Placental pericyte (primary cell): ENCODE results near the gene COPS4. TPM values are rescaled to one million over a fixed set of nuclear protein-coding genes. Genes with fewer than 3 reads are reported as not detected.

Experiments
- small RNA-seq: library from RNA; depleted of rRNA; stranded (forward); fragments of <200 nt; gene quantifications from one replicate; pipeline ENCODE3, GENCODE V24; 2012; ENCODE audit warnings: low replicate concordance
- total RNA-seq: library from RNA; depleted of rRNA; stranded (reverse); fragments of >200 nt; gene quantifications from 2 replicates; pipeline ENCODE4 v1.2.3, GENCODE V29; 2012

Gene COPS4
- total RNA-seq, result 42.0 and 61.3 TPM in 2 replicates

DNA sequence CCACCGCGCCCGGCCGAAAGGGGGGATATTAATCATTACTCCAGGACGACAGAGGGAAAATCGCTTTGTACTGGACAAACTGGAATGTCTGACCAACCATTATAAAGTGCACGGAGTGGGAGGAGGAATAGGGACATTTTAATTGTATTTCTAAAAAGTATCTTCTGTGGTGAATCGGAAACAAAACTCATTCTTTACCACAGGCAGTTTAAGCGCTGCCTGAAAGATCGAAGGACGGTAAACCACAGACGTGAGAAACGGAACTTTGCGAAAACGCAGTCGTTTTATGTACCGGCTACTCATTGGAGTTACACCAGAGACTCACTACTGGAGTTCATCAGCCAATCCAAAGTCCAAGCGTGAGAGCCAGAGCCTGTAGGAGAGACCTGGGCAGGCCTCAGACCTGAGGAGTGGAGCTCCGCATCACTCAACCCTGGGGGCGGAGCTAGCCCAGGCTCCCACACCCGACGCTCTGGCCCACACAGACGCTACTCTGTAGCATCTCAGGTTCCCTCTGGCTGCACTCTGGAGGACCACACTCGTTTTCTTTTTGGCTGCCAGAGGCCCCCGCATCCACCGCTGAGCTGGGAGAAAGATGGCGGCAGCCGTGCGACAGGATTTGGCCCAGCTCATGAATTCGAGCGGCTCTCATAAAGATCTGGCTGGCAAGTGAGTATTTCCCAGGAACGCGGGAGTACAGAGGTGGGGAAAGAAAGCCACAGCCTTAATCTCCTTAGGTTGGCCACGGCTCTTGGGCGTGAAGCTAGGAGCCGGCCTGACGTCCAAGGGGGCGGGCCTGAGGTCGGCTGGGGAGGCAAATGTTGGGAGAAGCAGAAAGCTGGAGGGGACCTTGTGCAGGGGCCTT lies at the start of gene COPS4:
COPS4 (plus strand) TSS at position 554 of the 865 bp plus-strand sequence; CDS start at position 596, 42 bp downstream.

GRCh38 chr4:83010522-83011318 lies 24.3 kb upstream of the COPS4 start, which contains the start of gene LIN54:
Gene LIN54 (minus strand): TSS chr4:83010823. CDS start chr4:82984844, 25,979 bp downstream.

DNA sequence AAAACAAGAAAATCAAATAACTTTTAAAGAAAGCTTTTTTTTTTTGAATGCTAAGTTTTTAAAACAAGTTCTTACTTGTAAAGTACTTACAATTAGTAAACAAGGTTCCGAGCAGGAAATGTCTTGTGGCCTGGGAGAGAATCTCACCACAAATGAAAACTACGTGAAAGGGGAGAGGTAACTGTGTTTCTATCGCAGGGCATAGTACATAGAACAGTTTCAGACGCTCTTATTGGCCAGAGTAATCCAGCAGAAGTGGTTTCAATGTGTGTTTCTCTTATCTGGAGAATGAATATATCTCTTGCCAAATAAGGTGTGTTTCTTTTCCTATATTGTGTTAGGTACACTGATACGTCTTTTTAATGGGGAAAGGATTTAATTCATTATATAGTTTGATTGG lies 79.6 kb downstream of the COPS4 start, which contains the start of gene PLAC8:
PLAC8 (minus strand) TSS at position 154 of the 400 bp plus-strand sequence. CDS start 6,808 bp downstream, outside the sequence.

Small RNA genes within 50 kb of the gene (small RNA-seq; reads per million reads assigned to genes)
- gene RNU6-615P, result not detected

Other genes starting within 250 kb of the COPS4 start
- 2.0 and 5.6 TPM in 2 replicates for gene SCD5, start 236.4 kb upstream of the COPS4 start, total RNA-seq
- 399 and 403 TPM in 2 replicates for gene SEC31A, start 144.0 kb upstream of the COPS4 start, total RNA-seq
- gene THAP9, start 134.4 kb upstream of the COPS4 start, total RNA-seq, result 2.7 and 2.8 TPM in 2 replicates
- gene LIN54, start 24.4 kb upstream of the COPS4 start, total RNA-seq, result 12.3 and 30.2 TPM in 2 replicates
- gene PLAC8, start 79.5 kb downstream of the COPS4 start, total RNA-seq, result 0.14 TPM in 1 of 2 replicates, not detected in the other
- gene COQ2, start 249.6 kb downstream of the COPS4 start, total RNA-seq, result 7.9 and 12.2 TPM in 2 replicates